Kidney epithelial cell (primary cell): ENCODE data around the gene METTL13. TPM values are rescaled to one million over a fixed set of nuclear protein-coding genes. Genes with fewer than 3 reads are reported as not detected.
"Not testable (repeated sequence)": the region's sequence is repeated elsewhere in the genome, so short reads cannot be mapped to it uniquely, and the experiment has no call there.

Source experiments
- DNase-seq: peaks from one replicate; pipeline ENCODE4 v3.0.0-alpha.2; 2010; ENCODE audit warnings: low read depth
- H3K27me3 ChIP-seq: 2 replicates; pipeline ENCODE4 v1.6.0; 2011; ENCODE audit warnings: low read length; ENCODE audit not compliant: control insufficient read depth, insufficient read depth
- H3K36me3 ChIP-seq: 2 replicates; pipeline ENCODE4 v1.5.1; 2011; ENCODE audit warnings: low read length; ENCODE audit not compliant: control insufficient read depth, insufficient read depth
- H3K4me3 ChIP-seq: 2 replicates; pipeline ENCODE4 v1.5.1; 2011; ENCODE audit warnings: low read depth, mild to moderate bottlenecking, control low read depth, low read length
- CTCF ChIP-seq: IDR thresholded peaks from 2 replicates; pipeline ENCODE4 v1.5.1; 2011; ENCODE audit warnings: mild to moderate bottlenecking, moderate library complexity, low read length, control low read depth, inconsistent platforms; ENCODE audit not compliant: insufficient read depth, poor library complexity, severe bottlenecking
- total RNA-seq: library from RNA; depleted of rRNA; stranded (reverse); fragments of >200 nt; gene quantifications from 2 replicates; pipeline ENCODE4 v1.2.3, GENCODE V29; 2015

Gene METTL13
- total RNA-seq, 1 donor from 2014 or later = 37.9 TPM

GRCh38 chr1:171794085-171794484, 12.6 kb downstream of the METTL13 start:
- H3K27me3 ChIP-seq = no peaks in the 10 kb centered on the region
- no peak overlapping the region for H3K4me3 ChIP-seq
- TF ChIP-seq CTCF = no peak
- no peaks in the 10 kb centered on the region for H3K36me3 ChIP-seq
- peak; percentile 69 for DNase-seq

- Histone ChIP-seq H3K27me3 (no peaks in the 10 kb centered on the region), H3K4me3 (no peak overlapping the region), H3K36me3 (no peaks in the 10 kb centered on the region)
- no peak for DNase-seq
- TF ChIP-seq CTCF = no peak
Measured at GRCh38 chr1:171796592-171796991, 15.1 kb downstream of the METTL13 start.

GRCh38 chr1:171798311-171798710, 16.9 kb downstream of the METTL13 start:
- Histone ChIP-seq H3K36me3 (no peaks in the 10 kb centered on the region), H3K27me3 (no peaks in the 10 kb centered on the region), H3K4me3 (no peak overlapping the region)
- no peak for DNase-seq
- TF ChIP-seq CTCF = no peak

GRCh38 chr1:171798765-171799164, 17.3 kb downstream of the METTL13 start:
- Histone ChIP-seq H3K36me3 (no peaks in the 10 kb centered on the region), H3K4me3 (no peak overlapping the region), H3K27me3 (no peaks in the 10 kb centered on the region)
- DNase-seq = no peak
- no peak for TF ChIP-seq CTCF

- Histone ChIP-seq H3K4me3 (no peak overlapping the region), H3K27me3 (no peaks in the 10 kb centered on the region), H3K36me3 (no peaks in the 10 kb centered on the region)
- no peak for DNase-seq
- no peak for TF ChIP-seq CTCF
Measured at GRCh38 chr1:171799166-171799565, 17.7 kb downstream of the METTL13 start.

GRCh38 chr1:171799698-171800097, 18.2 kb downstream of the METTL13 start:
- not testable (repeated sequence) for H3K36me3 ChIP-seq, DNase-seq, H3K27me3 ChIP-seq, H3K4me3 ChIP-seq
